CD14-positive monocyte (primary cell): ENCODE data around the gene NOPCHAP1. TPM values are rescaled to one million over a fixed set of nuclear protein-coding genes. Genes with fewer than 3 reads are reported as not detected.

ENCODE experiments used
- DNase-seq, 3 donors: peaks; one replicate each; pipeline ENCODE4 v3.0.0-alpha.2; 2011 to 2022
- H2AFZ ChIP-seq: 2 replicates; pipeline ENCODE4 v1.6.0; 2012; ENCODE audit warnings: mild to moderate bottlenecking, low read depth, low read length, inconsistent platforms; ENCODE audit not compliant: insufficient read depth, poor library complexity, severe bottlenecking
- H3K27ac ChIP-seq, 2 donors: 1 replicate in 1 of 2; 2 replicates in 1 of 2; pipeline ENCODE4 v1.5.1; 2012 to 2013; ENCODE audit warnings: low read length in 2 of 2, control low read depth in 1 of 2, inconsistent platforms in 1 of 2, low read depth in 1 of 2, mild to moderate bottlenecking in 1 of 2
- H3K27me3 ChIP-seq, 2 donors: one replicate each; pipeline versions ENCODE4 v1.6.0 to v1.6.1; 2011 to 2013; ENCODE audit warnings: low read length in 2 of 2; ENCODE audit not compliant: control insufficient read depth in 2 of 2, insufficient read depth in 2 of 2
- H3K36me3 ChIP-seq, 2 donors: replicated peaks in 1 of 2; 1 replicate in 1 of 2; 2 replicates in 1 of 2; pipeline versions ENCODE4 v1.5.1 to v1.6.1; 2012 to 2013; ENCODE audit warnings: low read length in 2 of 2, control low read depth in 1 of 2, inconsistent platforms in 1 of 2, mild to moderate bottlenecking in 1 of 2; ENCODE audit not compliant: insufficient read depth in 2 of 2, control insufficient read depth in 1 of 2
- H3K4me1 ChIP-seq, 2 donors: 1 replicate in 1 of 2; 2 replicates in 1 of 2; pipeline versions ENCODE4 v1.5.1 to v1.6.1; 2012 to 2013; ENCODE audit warnings: low read length in 2 of 2, control low read depth in 1 of 2, inconsistent platforms in 1 of 2, mild to moderate bottlenecking in 1 of 2, moderate library complexity in 1 of 2; ENCODE audit not compliant: insufficient read depth in 2 of 2, control insufficient read depth in 1 of 2
- H3K4me2 ChIP-seq: replicated peaks from 2 replicates; pipeline ENCODE3; 2012; ENCODE audit warnings: low read length, moderate library complexity, mild to moderate bottlenecking; ENCODE audit not compliant: poor library complexity, severe bottlenecking; ENCODE audit errors: extremely low read depth
- H3K4me3 ChIP-seq, 3 experiments: fragments of 200-600 bp in 1 of 3; sonication (generic) in 1 of 3; replicated peaks in 1 of 3; 1 replicate in 2 of 3; 2 replicates in 1 of 3; pipeline ENCODE4 v1.5.1; 2011 to 2013; ENCODE audit warnings: low read length in 3 of 3, mild to moderate bottlenecking in 3 of 3, control low read depth in 2 of 3, low read depth in 2 of 3, inconsistent platforms in 1 of 3, moderate library complexity in 1 of 3
- H3K79me2 ChIP-seq: 2 replicates; pipeline ENCODE4 v1.6.0; 2012; ENCODE audit warnings: mild to moderate bottlenecking, control low read depth, inconsistent platforms, low read length, moderate library complexity; ENCODE audit not compliant: insufficient read depth
- H3K9ac ChIP-seq: 2 replicates; pipeline ENCODE4 v1.6.0; 2017; ENCODE audit warnings: low read length, mild to moderate bottlenecking; ENCODE audit not compliant: insufficient read depth, poor library complexity, severe bottlenecking
- H3K9me3 ChIP-seq, 2 donors: replicated peaks in 1 of 2; 1 replicate in 1 of 2; 2 replicates in 1 of 2; pipeline versions ENCODE4 v1.5.1 to v1.6.1; 2012 to 2013; ENCODE audit warnings: low read length in 2 of 2, control low read depth in 1 of 2; ENCODE audit not compliant: control insufficient read depth in 1 of 2, insufficient read depth in 1 of 2
- H4K20me1 ChIP-seq: 2 replicates; pipeline ENCODE4 v1.6.0; 2012; ENCODE audit warnings: mild to moderate bottlenecking, low read length, control low read depth, moderate library complexity; ENCODE audit not compliant: insufficient read depth
- H3K27ac Mint-ChIP-seq, 7 donors: one replicate each; pipeline ENCODE4 v1.8.0; 2020; ENCODE audit warnings: mild to moderate bottlenecking in 7 of 7, mixed read lengths in 7 of 7, moderate library complexity in 6 of 7, inconsistent platforms in 2 of 7
- H3K27me3 Mint-ChIP-seq, 3 donors: one replicate each; pipeline ENCODE4 v1.8.0; 2021 to 2022; ENCODE audit warnings: low read depth in 3 of 3, mild to moderate bottlenecking in 3 of 3, mixed read lengths in 3 of 3, moderate library complexity in 3 of 3, inconsistent platforms in 1 of 3
- H3K36me3 Mint-ChIP-seq, 2 donors: one replicate each; pipeline ENCODE4 v1.8.0; 2020; ENCODE audit warnings: mixed read lengths in 2 of 2, inconsistent platforms in 1 of 2, mild to moderate bottlenecking in 1 of 2
- H3K4me1 Mint-ChIP-seq: one replicate; pipeline ENCODE4 v1.8.0; 2020; ENCODE audit warnings: mild to moderate bottlenecking, mixed read lengths
- H3K4me3 Mint-ChIP-seq, 2 donors: one replicate each; pipeline ENCODE4 v1.8.0; 2020; ENCODE audit warnings: mild to moderate bottlenecking in 2 of 2, mixed read lengths in 2 of 2, moderate library complexity in 1 of 2
- H3K9me3 Mint-ChIP-seq, 7 donors: one replicate each; pipeline ENCODE4 v1.8.0; 2020 to 2022; ENCODE audit warnings: mixed read lengths in 7 of 7, mild to moderate bottlenecking in 6 of 7, moderate library complexity in 6 of 7, inconsistent platforms in 2 of 7
- CTCF ChIP-seq: fragments of 200-600 bp; IDR thresholded peaks from one replicate; pipeline ENCODE4 v1.8.0; 2022; ENCODE audit warnings: antibody characterized with exemption, mild to moderate bottlenecking
- WGBS: methylation state at CpG from one replicate; pipeline ENCODE4 v1.1.5; 2013; ENCODE audit warnings: missing lambda C conversion rate; ENCODE audit not compliant: insufficient coverage; 5-methylcytosine and 5-hydroxymethylcytosine counted together
- intact Hi-C, 2 donors: fragments of 100-400 bp; cut with micrococcal nuclease; formaldehyde crosslinking; loops; one replicate each; pipeline versions ENCODE4 v1.15.0 to v1.15.1; 2023
- polyA plus RNA-seq, 3 donors: library from polyadenylated mRNA; depleted of rRNA in 1 of 3; unstranded in 2 of 3; stranded (reverse) in 1 of 3; fragments of 300-500 nt in 2 of 3; fragments of >200 nt in 1 of 3; fragmentation: Illumina TruSeq in 2 of 3; gene quantifications; 1 replicate in 2 of 3; 2 replicates in 1 of 3; pipeline ENCODE4 v1.2.3, GENCODE V29; 2012 to 2021

Gene NOPCHAP1
- polyA plus RNA-seq, 3 donors, result 2.6 to 14.0 (median 12.0) TPM

GRCh38 chr12:105032703-105033357 lies 46.7 kb downstream of the NOPCHAP1 start:
- no peak overlapping the region for H3K27ac Mint-ChIP-seq

GRCh38 chr12:105033851-105034250 lies 47.7 kb downstream of the NOPCHAP1 start:
- no peaks in the 10 kb centered on the region for H3K36me3 ChIP-seq

More at GRCh38 chr12:105032703-105033357, 46.7 kb downstream of the NOPCHAP1 start:
- 96% methylated on average over 3 of the region's 4 CpGs for WGBS
- Histone ChIP-seq H3K9ac (no peak overlapping the region), H4K20me1 (no peaks in the 10 kb centered on the region), H3K36me3 (no peaks in the 10 kb centered on the region), H3K4me1 (peaks cover 11 to 20% of the 10 kb centered on the region in 2 donors), H3K9me3 (no peaks in the 10 kb centered on the region), H3K27ac (no peak overlapping the region), H3K4me3 (no peak overlapping the region), H2AFZ (no peak overlapping the region), H3K27me3 (no peaks in the 10 kb centered on the region), H3K4me2 (no peak overlapping the region), H3K79me2 (no peaks in the 10 kb centered on the region)
- no peak for TF ChIP-seq CTCF
- Mint-ChIP-seq H3K4me3 (no peak overlapping the region), H3K27me3 (peaks cover 0 to 2% (median 2%) of the 10 kb centered on the region in 3 donors), H3K4me1 (peaks cover 16% of the 10 kb centered on the region), H3K36me3 (peaks cover 0 to 6% of the 10 kb centered on the region in 2 donors), H3K9me3 (no peaks in the 10 kb centered on the region)
- intact Hi-C loops, result no loop called here
- no peak for DNase-seq

More at GRCh38 chr12:105033851-105034250, 47.7 kb downstream of the NOPCHAP1 start:
- H3K27ac ChIP-seq, result no peak overlapping the region
- H3K27me3 ChIP-seq, result no peaks in the 10 kb centered on the region
- H3K9me3 ChIP-seq, result no peaks in the 10 kb centered on the region
- Mint-ChIP-seq H3K27ac (no peak overlapping the region), H3K4me1 (peaks cover 16% of the 10 kb centered on the region), H3K9me3 (no peaks in the 10 kb centered on the region), H3K27me3 (peaks cover 0 to 2% (median 2%) of the 10 kb centered on the region in 3 donors), H3K36me3 (peaks cover 0 to 3% of the 10 kb centered on the region in 2 donors), H3K4me3 (no peak overlapping the region)
- intact Hi-C loops, result no loop called here
- no peaks in the 10 kb centered on the region for H3K79me2 ChIP-seq
- H3K4me2 ChIP-seq, result no peak overlapping the region
- DNase-seq, result no peak
- H3K4me3 ChIP-seq, result no peak overlapping the region
- peaks cover 11 to 20% of the 10 kb centered on the region in 2 donors for H3K4me1 ChIP-seq
- no CpG with 5 or more reads among the region's 2 CpGs for WGBS
- H4K20me1 ChIP-seq, result no peaks in the 10 kb centered on the region
- H2AFZ ChIP-seq, result no peak overlapping the region
- H3K9ac ChIP-seq, result no peak overlapping the region
- no peak for TF ChIP-seq CTCF

Other genes starting within 250 kb of the NOPCHAP1 start
- under 1 TPM in 2 of 3 donors, not detected in 1; 0.08 to 0.27 TPM for gene SLC41A2, start 28.0 kb upstream of the NOPCHAP1 start, polyA plus RNA-seq
- under 1 TPM in 2 of 3 donors, not detected in 1; 0.03 to 0.20 TPM for gene ALDH1L2, start 98.1 kb downstream of the NOPCHAP1 start, polyA plus RNA-seq
- gene WASHC4, start 121.4 kb downstream of the NOPCHAP1 start, polyA plus RNA-seq, result 10 to 100 TPM; 62.6 to 95.3 (median 69.0) TPM
- 10 to 100 TPM in 1 of 3 donors, 1 to 10 TPM in 2; 6.4 to 19.8 (median 9.0) TPM for gene APPL2, start 249.9 kb downstream of the NOPCHAP1 start, polyA plus RNA-seq